Smooth muscle cell (in vitro differentiated cells): ENCODE data around the gene SLC25A33. TPM values are rescaled to one million over a fixed set of nuclear protein-coding genes. Genes with fewer than 3 reads are reported as not detected.

Source experiments
- DNase-seq: peaks from one replicate; lab custom pipeline; 2025; ENCODE audit not compliant: unreplicated experiment; lab: John Stamatoyannopoulos, UW
- H2AFZ ChIP-seq: fragments of 200-600 bp; sonication (generic); 2 replicates; pipeline ENCODE4 v1.6.0; 2016; ENCODE audit warnings: antibody characterized with exemption, low read depth, mild to moderate bottlenecking
- H3F3A ChIP-seq: fragments of 200-600 bp; sonication (generic); 2 replicates; pipeline ENCODE4 v1.6.0; 2017; ENCODE audit warnings: antibody characterized with exemption, low read depth
- H3K27ac ChIP-seq: fragments of 200-600 bp; sonication (generic); 2 replicates; pipeline ENCODE4 v1.5.1; 2016; ENCODE audit warnings: low read depth, mild to moderate bottlenecking
- H3K27me3 ChIP-seq: fragments of 200-600 bp; sonication (generic); 2 replicates; pipeline ENCODE4 v1.6.1; 2016; ENCODE audit warnings: low read depth, mild to moderate bottlenecking
- H3K36me3 ChIP-seq: fragments of 200-600 bp; sonication (generic); 2 replicates; pipeline ENCODE4 v1.5.1; 2016; ENCODE audit warnings: low read depth
- H3K4me1 ChIP-seq: fragments of 200-600 bp; sonication (generic); 2 replicates; pipeline ENCODE4 v1.5.1; 2016; ENCODE audit warnings: low read depth
- H3K4me2 ChIP-seq: fragments of 200-600 bp; sonication (generic); 2 replicates; pipeline ENCODE4 v1.6.0; 2016; ENCODE audit warnings: mild to moderate bottlenecking
- H3K4me3 ChIP-seq: fragments of 200-600 bp; sonication (generic); 2 replicates; pipeline ENCODE4 v1.5.1; 2016; ENCODE audit warnings: mild to moderate bottlenecking
- H3K79me2 ChIP-seq: fragments of 200-600 bp; sonication (generic); 2 replicates; pipeline ENCODE4 v1.6.0; 2016; ENCODE audit warnings: low read depth, mild to moderate bottlenecking
- H3K9ac ChIP-seq: fragments of 200-600 bp; sonication (generic); 2 replicates; pipeline ENCODE4 v1.6.0; 2016; ENCODE audit warnings: low read depth
- H3K9me3 ChIP-seq: fragments of 200-600 bp; sonication (generic); replicated peaks from 2 replicates; pipeline ENCODE4 v1.5.1; 2016; ENCODE audit warnings: low read depth
- H4K20me1 ChIP-seq: fragments of 200-600 bp; sonication (generic); 2 replicates; pipeline ENCODE4 v1.6.0; 2016; ENCODE audit warnings: low read depth
- WGBS: methylation state at CpG from one replicate; pipeline ENCODE4 v1.1.7; 2016; ENCODE audit warnings: low lambda C conversion rate; 5-methylcytosine and 5-hydroxymethylcytosine counted together
- polyA plus RNA-seq: library from polyadenylated mRNA; unstranded; fragments of >200 nt; fragmentation: Nextera tagmentation; extraction: Ambion mirVana; gene quantifications from 2 replicates; pipeline ENCODE4 v1.2.1, GENCODE V29; 2016
- total RNA-seq: library from RNA; depleted of rRNA; stranded (reverse); fragments of >200 nt; gene quantifications from 2 replicates; pipeline ENCODE4 v1.2.3, GENCODE V29; 2014
- TF ChIP-seq, protein P1 (sequence below): fragments of 200-600 bp; sonication (generic); IDR thresholded peaks from 2 replicates; pipeline ENCODE4 v1.5.1; 2017; ENCODE audit warnings: borderline replicate concordance, mild to moderate bottlenecking, antibody characterized with exemption; ENCODE audit not compliant: insufficient read depth, poor library complexity, severe bottlenecking

The SLC25A33 gene
- total and polyA plus RNA-seq, 2 experiments from 2014 or later: 5.4 to 5.5 TPM

GRCh38 chr1:9602794-9603167, 63.5 kb downstream of the SLC25A33 start:
- over 99% methylated on average over 9 of the region's 9 CpGs for WGBS
- H3K27ac ChIP-seq: no peak overlapping the region
- H2AFZ ChIP-seq: no peak overlapping the region
- no peaks in the 10 kb centered on the region for H3K27me3 ChIP-seq
- no peak overlapping the region for H3K4me3 ChIP-seq
- no peaks in the 10 kb centered on the region for H3F3A ChIP-seq
- H3K4me2 ChIP-seq: no peak overlapping the region
- no peaks in the 10 kb centered on the region for H3K4me1 ChIP-seq
- no peaks in the 10 kb centered on the region for H4K20me1 ChIP-seq
- no peaks in the 10 kb centered on the region for H3K36me3 ChIP-seq
- TF ChIP-seq, protein P1, sequence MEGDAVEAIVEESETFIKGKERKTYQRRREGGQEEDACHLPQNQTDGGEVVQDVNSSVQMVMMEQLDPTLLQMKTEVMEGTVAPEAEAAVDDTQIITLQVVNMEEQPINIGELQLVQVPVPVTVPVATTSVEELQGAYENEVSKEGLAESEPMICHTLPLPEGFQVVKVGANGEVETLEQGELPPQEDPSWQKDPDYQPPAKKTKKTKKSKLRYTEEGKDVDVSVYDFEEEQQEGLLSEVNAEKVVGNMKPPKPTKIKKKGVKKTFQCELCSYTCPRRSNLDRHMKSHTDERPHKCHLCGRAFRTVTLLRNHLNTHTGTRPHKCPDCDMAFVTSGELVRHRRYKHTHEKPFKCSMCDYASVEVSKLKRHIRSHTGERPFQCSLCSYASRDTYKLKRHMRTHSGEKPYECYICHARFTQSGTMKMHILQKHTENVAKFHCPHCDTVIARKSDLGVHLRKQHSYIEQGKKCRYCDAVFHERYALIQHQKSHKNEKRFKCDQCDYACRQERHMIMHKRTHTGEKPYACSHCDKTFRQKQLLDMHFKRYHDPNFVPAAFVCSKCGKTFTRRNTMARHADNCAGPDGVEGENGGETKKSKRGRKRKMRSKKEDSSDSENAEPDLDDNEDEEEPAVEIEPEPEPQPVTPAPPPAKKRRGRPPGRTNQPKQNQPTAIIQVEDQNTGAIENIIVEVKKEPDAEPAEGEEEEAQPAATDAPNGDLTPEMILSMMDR: no peak
- DNase-seq: no peak
- no peaks in the 10 kb centered on the region for H3K79me2 ChIP-seq
- no peak overlapping the region for H3K9ac ChIP-seq
- no peaks in the 10 kb centered on the region for H3K9me3 ChIP-seq

DNA sequence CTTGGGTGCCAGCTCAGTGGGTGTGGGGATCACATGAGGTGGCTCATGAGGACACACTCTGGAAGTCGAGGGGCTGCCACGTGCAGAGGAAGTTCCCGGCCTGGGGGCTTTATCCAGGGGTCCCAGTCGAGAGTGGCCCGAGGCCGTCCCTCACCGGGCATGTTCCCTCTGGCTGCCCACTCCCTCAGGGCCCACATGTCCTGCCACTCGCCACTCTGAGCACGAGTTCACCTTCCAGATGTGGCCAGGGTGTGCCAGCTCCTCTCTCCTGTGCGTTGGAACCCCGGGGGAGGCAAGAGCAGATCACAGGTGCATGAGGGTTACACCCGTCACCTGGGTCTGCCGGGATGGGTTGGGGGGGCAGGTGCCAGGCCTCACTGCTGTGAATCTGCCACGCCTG, 64.0 kb downstream of the SLC25A33 start:
- no peak overlapping the region for H3K4me3 ChIP-seq
- no peaks in the 10 kb centered on the region for H3K27me3 ChIP-seq
- H3K4me2 ChIP-seq: no peak overlapping the region
- no peak overlapping the region for H3K9ac ChIP-seq
- H3K9me3 ChIP-seq: no peaks in the 10 kb centered on the region
- H3K4me1 ChIP-seq: no peaks in the 10 kb centered on the region
- H3K79me2 ChIP-seq: no peaks in the 10 kb centered on the region
- WGBS: 99% methylated on average over 14 of the region's 14 CpGs
- no peak for DNase-seq
- H3K36me3 ChIP-seq: no peaks in the 10 kb centered on the region
- no peaks in the 10 kb centered on the region for H4K20me1 ChIP-seq
- no peak overlapping the region for H2AFZ ChIP-seq
- TF ChIP-seq, protein P1: no peak
- no peak overlapping the region for H3K27ac ChIP-seq
- H3F3A ChIP-seq: no peaks in the 10 kb centered on the region

- no peaks in the 10 kb centered on the region for H3K79me2 ChIP-seq
- H2AFZ ChIP-seq: no peak overlapping the region
- H3K4me1 ChIP-seq: no peaks in the 10 kb centered on the region
- no peak overlapping the region for H3K4me2 ChIP-seq
- no peaks in the 10 kb centered on the region for H3F3A ChIP-seq
- TF ChIP-seq, protein P1: no peak
- no peak for DNase-seq
- H3K9ac ChIP-seq: no peak overlapping the region
- no peak overlapping the region for H3K4me3 ChIP-seq
- no peaks in the 10 kb centered on the region for H3K27me3 ChIP-seq
- H3K27ac ChIP-seq: no peak overlapping the region
- H3K36me3 ChIP-seq: no peaks in the 10 kb centered on the region
- no peaks in the 10 kb centered on the region for H4K20me1 ChIP-seq
- 95% methylated on average over 42 of the region's 42 CpGs for WGBS
- H3K9me3 ChIP-seq: no peaks in the 10 kb centered on the region
Measured at GRCh38 chr1:9603766-9604753, 64.8 kb downstream of the SLC25A33 start.
